GM19468 (cell line): ENCODE measurements around the gene PAPSS2.
"Not testable (repeated sequence)": the region's sequence is repeated elsewhere in the genome, so short reads cannot be mapped to it uniquely, and the experiment has no call there.

ENCODE experiments used
- ATAC-seq: cut with Tn5 transposase; IDR thresholded peaks from one replicate; pipeline ENCODE4 v1.9.1; 2021; ENCODE audit warnings: mild to moderate bottlenecking, moderate library complexity, moderate number of reproducible peaks; ENCODE audit not compliant: unreplicated experiment; ENCODE audit errors: extremely low read depth

The PAPSS2 gene

DNA sequence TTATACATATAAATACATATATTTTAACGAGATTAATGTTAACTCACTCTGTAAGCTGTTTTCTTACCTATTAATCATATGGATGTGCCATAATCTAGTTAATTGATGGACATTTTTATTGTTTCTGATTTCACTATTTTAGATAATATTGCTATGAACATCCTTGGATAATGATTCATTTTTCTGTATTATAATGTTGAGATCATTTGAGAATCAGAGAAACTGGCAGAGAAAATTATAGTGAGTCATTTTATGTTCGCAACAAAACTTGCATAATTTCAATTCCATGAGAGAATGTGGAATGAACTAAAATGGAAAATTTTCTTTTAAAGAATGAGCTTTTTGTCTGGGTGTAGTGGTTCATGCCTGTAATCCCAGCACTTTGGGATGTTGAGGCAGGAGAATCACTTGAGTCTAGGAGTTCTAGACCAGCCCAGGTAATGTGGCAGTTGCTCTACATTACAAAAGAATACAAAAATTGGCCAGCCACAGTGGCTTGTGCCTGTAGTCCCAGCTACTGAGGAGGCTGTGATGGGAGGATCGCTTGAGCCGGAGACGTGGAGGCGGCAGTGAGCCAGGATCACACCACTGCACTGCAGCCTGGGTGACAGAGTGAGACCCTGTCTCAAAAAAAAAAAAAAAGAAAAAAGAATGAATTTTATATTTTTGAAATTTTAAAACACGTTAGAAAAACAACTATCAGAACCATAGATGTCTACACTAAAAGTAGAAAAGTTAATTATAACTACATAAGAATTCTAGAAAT lies 40.5 kb downstream of the PAPSS2 start:
- ATAC-seq = no peak

DNA sequence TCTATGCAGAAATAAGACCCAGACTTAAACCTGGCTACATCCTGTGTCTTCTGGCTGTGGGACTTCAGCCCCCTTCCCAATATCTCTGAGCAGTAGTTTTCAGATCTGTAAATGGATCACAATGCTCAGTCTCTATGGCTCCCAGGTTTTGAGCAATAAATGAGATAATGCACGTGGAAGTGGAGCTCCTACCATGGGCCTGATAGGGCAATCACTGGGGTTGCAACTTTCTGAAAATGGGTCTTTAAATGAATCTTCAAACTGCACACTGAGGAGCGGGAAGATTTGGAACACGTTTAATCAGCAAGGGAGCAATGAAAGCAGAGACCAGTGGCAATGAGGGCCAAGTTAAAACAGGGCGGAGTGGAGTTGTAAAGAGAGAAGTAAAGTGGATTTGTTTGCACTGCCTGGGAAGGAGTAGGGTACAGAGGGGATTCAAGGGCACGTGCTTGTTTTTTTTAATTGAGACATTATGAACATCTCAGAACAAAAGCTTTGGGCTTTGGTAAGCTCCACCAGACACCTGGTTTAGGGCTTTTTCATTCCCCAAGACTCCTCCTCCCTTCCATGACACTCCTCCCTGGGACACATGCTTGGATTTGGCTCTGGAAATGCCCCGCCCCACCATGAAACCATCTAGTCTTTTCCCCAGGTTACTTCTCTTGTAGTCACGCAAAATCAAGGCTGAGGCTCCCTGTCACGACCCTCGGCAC lies 42.7 kb downstream of the PAPSS2 start:
- no peak for ATAC-seq

DNA sequence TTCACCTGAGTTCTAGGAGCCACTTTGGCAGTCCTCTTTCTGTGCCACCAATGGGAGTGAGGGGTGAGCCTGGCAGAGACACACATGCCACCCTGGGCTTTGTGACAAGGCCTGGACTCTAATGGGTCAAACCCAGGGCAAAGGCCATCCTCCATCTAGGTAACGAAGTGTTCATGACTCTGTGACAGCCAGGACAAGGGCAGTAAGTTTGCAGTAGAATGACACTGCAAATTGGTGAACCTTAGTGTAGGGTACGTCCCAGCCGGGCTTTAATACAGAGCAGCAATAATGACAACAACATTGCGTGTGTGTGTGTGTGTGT lies 43.3 kb downstream of the PAPSS2 start:
- ATAC-seq = no peak

DNA sequence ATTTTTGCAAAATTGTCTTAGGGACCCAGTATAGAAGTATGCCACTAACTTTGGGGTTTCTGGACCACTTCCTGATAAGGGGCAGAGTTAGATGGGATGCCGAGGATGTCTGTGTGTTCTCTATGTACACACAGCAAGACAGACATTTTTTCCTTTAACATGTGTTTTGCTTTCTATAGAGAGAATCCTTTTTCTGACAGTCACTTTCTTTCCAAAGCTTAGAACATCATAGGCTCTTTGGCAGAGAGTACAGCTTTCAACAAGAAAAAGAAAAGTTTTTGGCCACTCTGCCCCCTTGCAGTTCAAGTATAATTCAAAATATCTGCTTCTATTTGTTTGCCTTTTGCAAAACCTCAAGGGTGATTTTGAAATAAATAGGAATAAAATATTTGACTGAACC lies 44.1 kb downstream of the PAPSS2 start:
- ATAC-seq = no peak

DNA sequence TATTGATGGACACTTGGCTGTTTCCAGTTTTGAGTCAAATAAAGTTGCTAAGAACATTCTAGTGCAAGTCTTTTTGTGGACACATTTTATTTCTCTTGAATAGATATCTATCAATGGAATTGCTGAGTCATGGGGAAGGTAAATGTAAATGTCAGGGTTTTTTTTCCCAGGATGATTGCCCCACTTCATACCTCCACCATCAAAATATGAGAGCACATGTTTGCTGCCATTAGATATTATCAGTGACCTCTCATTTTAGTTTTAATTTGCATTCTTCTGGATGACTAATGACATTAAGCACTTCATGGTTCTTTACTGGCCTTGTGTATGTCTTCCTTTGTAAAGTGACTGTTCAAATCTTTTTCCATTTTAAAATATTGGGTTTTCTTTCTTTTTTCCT lies 45.7 kb downstream of the PAPSS2 start:
- ATAC-seq = no peak

- ATAC-seq = no peak
Observed at GRCh38 chr10:87706731-87707130, 47.1 kb downstream of the PAPSS2 start.

DNA sequence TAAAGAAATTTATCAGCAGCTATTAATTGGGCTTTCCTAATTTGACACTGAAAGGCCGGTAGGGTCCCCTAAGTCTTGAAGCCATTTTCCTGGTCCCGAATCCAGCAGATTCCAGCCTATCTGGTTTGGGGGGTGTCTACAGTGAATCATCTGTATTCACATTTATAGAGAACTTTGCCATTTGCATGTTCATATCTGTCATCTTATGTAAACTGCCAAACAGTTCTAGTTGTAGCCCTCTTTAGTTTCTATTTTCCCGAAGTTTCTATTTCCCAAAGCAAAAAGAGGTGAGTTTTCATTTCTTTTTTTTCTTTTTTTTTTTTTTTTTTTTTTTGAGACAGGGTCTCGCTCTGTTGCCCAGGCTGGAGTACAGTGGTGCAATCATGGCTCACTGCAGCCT lies 47.6 kb downstream of the PAPSS2 start:
- ATAC-seq = no peak

GRCh38 chr10:87712913-87713616 lies 53.4 kb downstream of the PAPSS2 start:
- ATAC-seq = no peak

DNA sequence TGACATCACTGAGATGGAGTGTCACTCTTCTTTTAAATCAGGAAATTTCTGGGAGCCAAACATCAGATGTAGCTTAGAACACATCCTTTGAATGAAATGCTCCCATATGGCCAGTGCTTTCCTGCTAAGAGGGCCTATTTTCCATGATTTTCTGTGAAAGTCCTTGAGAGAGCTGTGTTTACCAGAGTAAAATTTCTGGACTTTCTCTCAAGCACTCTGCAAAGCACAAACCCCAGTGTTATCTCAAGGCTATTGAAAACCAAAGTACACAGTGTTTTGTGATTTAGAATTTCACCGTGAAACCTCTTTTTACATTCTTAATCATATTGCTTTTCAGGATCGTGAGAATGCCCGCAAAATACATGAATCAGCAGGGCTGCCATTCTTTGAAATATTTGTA lies 54.0 kb downstream of the PAPSS2 start:
- ATAC-seq = no peak

- no peak for ATAC-seq
Observed at GRCh38 chr10:87715552-87716347, 56.1 kb downstream of the PAPSS2 start.

GRCh38 chr10:87716348-87716670 lies 56.6 kb downstream of the PAPSS2 start:
- no peak for ATAC-seq

GRCh38 chr10:87720665-87721064 lies 61.0 kb downstream of the PAPSS2 start:
- no peak for ATAC-seq

GRCh38 chr10:87721781-87722180 lies 62.1 kb downstream of the PAPSS2 start:
- ATAC-seq = no peak

DNA sequence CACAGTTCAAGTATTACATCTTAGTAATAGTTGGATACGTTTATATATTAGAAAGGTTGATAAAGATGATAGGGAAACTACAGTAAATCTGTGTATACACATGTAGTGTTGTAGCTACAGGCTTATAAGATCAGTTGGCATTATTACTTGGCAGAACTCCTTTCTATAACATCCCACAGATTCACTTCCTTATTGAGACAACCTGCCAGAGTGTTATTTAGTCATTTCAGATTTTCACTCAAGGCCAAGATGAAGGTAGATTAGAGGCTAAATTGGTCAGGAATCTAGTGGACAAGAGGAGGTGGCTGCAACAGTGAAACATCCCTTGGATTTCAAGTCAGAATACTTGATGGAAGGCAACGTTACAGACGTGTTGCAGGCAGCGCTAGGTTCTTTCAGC lies 63.0 kb downstream of the PAPSS2 start:
- ATAC-seq = no peak

GRCh38 chr10:87723500-87723899 lies 63.8 kb downstream of the PAPSS2 start:
- no peak for ATAC-seq

DNA sequence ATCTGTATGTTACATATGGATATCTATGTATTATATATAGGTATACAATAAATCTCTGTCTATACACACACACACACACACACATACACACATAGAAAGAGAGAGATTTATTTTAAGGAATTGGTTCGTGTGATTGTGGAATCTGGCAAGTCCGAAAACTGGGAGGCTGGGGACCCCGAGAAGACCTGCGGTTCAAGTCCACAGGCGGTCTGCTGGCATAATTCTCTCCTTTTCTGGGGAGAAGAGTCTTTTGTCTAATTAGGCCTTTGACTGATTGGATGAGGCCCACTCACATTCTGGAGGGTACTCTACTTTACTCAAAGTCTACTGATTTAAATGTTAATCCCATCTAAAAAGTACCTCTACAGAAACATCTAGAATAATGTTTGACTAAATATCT lies 65.1 kb downstream of the PAPSS2 start:
- ATAC-seq = no peak

DNA sequence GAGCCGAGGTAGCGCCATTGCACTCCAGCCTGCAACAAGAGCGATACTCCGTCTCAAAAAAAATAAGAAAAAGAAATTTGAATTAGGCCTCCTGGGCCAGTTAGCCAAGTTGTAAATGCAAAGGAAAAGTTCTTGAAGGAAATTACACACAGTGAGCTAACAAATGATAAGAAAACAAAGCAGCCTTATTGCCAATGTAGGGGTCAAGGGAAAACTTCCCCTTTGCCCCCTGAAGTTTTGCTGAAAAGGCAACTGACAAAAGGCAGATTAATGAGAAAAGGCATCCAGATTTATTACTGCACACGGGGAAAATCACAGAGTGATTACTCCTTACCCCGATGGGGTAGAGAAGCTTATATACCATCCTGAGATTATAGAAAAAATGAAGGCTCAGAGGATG lies 70.3 kb downstream of the PAPSS2 start:
- ATAC-seq = no peak

DNA sequence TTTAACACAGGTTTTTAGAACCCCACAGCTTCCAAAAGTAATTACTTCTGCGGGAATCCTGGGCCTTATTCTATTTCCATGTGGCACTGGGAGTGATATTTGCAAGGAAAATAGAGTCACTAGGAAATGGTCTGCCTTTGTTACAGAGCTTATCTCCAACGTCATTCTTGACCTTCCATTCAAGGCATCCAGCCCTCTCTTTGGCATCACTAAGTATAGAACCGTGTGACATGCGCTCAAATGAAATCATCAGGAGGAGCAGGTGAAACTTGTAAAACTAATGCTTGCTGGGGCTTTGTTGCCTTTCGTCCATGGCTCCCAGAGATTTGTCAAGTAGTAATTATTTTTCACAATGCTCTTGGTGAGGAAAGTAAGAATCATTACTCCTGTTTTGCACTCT lies 73.4 kb downstream of the PAPSS2 start:
- no peak for ATAC-seq

- no peak for ATAC-seq
Observed at GRCh38 chr10:87734987-87735827, 75.5 kb downstream of the PAPSS2 start.

GRCh38 chr10:87738253-87738652 lies 78.6 kb downstream of the PAPSS2 start:
- not testable (repeated sequence) for ATAC-seq
